Adrenal gland (tissue), 5 donors: ENCODE measurements around the gene PHKA1.

Experiments
- POLR2A ChIP-seq, 2 donors: fragments of 450-650 bp; IDR thresholded peaks; one replicate each; pipeline ENCODE4 v1.6.1; 2017; ENCODE audit warnings: antibody characterized with exemption in 2 of 2, mild to moderate bottlenecking in 2 of 2, moderate library complexity in 1 of 2
- TF ChIP-seq, protein P1 (sequence below), 6 experiments: fragments of 450-650 bp in 4 of 6; fragments of 200-600 bp in 2 of 6; sonication (generic) in 1 of 6; IDR thresholded peaks; 1 replicate in 5 of 6; 2 replicates in 1 of 6; pipeline versions ENCODE4 v1.5.1 to v1.8.0; 2016 to 2021; ENCODE audit warnings: antibody characterized with exemption in 6 of 6, mild to moderate bottlenecking in 2 of 6, moderate library complexity in 1 of 6
- donor health status: DM: no; HTN: no; CAD: no.

DNA sequence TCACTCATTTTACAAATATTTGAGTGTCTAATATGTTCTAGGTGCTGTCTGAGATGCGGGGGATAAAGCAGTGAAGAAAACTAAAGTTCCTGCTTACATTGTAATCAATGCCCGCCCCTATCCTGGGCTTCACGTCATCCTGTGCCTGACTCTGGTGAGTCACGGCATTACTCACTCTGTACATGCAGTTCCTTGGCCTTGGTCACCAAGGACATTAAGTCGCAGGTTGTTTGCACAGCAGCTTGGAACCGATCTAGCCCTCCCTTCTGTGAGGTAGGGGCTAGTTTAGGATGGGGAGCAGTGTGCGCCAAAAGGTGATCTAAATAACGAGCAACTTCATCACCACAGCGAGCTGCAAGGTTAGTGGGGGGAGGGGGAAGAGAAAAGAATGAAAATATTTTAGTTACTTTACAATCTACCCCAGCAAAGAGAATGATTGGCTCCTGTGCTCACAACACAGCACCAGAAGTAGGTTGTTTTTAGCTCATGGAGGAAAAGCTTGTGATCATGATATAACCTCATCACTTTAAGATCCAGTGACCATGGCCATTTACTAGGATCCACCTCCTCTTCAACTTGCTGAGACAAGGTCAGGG is 93.5 kb downstream of the PHKA1 start:
- TF ChIP-seq, protein P1, sequence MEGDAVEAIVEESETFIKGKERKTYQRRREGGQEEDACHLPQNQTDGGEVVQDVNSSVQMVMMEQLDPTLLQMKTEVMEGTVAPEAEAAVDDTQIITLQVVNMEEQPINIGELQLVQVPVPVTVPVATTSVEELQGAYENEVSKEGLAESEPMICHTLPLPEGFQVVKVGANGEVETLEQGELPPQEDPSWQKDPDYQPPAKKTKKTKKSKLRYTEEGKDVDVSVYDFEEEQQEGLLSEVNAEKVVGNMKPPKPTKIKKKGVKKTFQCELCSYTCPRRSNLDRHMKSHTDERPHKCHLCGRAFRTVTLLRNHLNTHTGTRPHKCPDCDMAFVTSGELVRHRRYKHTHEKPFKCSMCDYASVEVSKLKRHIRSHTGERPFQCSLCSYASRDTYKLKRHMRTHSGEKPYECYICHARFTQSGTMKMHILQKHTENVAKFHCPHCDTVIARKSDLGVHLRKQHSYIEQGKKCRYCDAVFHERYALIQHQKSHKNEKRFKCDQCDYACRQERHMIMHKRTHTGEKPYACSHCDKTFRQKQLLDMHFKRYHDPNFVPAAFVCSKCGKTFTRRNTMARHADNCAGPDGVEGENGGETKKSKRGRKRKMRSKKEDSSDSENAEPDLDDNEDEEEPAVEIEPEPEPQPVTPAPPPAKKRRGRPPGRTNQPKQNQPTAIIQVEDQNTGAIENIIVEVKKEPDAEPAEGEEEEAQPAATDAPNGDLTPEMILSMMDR (IDR thresholded peaks at IDR 0.05): no peak
- TF ChIP-seq POLR2A (IDR thresholded peaks at IDR 0.05): peak in 1 of 2 donors; percentile 29
